ENCODE results near the gene ALAD.

ALAD gene

DNA sequence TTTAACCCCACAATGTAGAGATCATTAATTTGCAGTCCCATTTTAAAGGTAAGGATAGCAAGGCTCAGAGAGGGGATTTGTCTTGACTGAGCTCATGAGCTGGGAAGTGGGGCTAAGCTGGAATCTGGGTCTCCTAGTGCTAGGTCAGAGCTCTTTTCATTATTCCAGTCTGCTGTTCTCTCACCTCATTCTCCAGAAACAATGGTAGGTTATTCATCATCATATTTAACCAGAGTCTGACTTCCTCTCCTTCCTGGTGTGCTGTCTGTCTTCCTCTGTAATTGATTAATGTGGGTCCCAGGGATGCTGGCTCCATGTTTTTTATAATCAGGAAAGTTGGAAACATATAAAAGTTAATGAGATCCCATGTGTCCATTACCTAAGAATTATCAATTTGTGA lies 30.1 kb upstream of the ALAD start:
- DNase-seq (ENCODE audit: extremely low read depth, insufficient read length), result no peak
- TF ChIP-seq, protein P1, sequence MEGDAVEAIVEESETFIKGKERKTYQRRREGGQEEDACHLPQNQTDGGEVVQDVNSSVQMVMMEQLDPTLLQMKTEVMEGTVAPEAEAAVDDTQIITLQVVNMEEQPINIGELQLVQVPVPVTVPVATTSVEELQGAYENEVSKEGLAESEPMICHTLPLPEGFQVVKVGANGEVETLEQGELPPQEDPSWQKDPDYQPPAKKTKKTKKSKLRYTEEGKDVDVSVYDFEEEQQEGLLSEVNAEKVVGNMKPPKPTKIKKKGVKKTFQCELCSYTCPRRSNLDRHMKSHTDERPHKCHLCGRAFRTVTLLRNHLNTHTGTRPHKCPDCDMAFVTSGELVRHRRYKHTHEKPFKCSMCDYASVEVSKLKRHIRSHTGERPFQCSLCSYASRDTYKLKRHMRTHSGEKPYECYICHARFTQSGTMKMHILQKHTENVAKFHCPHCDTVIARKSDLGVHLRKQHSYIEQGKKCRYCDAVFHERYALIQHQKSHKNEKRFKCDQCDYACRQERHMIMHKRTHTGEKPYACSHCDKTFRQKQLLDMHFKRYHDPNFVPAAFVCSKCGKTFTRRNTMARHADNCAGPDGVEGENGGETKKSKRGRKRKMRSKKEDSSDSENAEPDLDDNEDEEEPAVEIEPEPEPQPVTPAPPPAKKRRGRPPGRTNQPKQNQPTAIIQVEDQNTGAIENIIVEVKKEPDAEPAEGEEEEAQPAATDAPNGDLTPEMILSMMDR (IDR thresholded peaks at IDR 0.05; ENCODE audit: insufficient read depth, low read length, poor library complexity, severe bottlenecking), result no peak
- H3K4me3 ChIP-seq (replicated peaks; ENCODE audit: low read depth, low read length), result no peak overlapping the region
- no peaks in the 10 kb centered on the region for H3K36me3 ChIP-seq (ENCODE audit: control insufficient read depth, insufficient read depth, low read length)
- H3K27me3 ChIP-seq (replicated peaks; ENCODE audit: control insufficient read depth, insufficient read depth, low read length), result no peaks in the 10 kb centered on the region

GRCh38 chr9:113428062-113428615 lies 27.1 kb upstream of the ALAD start:
- H3K36me3 ChIP-seq (ENCODE audit: control insufficient read depth, insufficient read depth, low read length), result no peaks in the 10 kb centered on the region
- DNase-seq (ENCODE audit: extremely low read depth, insufficient read length), result no peak
- H3K4me3 ChIP-seq (replicated peaks; ENCODE audit: low read depth, low read length), result no peak overlapping the region
- H3K27me3 ChIP-seq (replicated peaks; ENCODE audit: control insufficient read depth, insufficient read depth, low read length), result no peaks in the 10 kb centered on the region
- TF ChIP-seq, protein P1 (IDR thresholded peaks at IDR 0.05; ENCODE audit: insufficient read depth, low read length, poor library complexity, severe bottlenecking), result no peak

DNA sequence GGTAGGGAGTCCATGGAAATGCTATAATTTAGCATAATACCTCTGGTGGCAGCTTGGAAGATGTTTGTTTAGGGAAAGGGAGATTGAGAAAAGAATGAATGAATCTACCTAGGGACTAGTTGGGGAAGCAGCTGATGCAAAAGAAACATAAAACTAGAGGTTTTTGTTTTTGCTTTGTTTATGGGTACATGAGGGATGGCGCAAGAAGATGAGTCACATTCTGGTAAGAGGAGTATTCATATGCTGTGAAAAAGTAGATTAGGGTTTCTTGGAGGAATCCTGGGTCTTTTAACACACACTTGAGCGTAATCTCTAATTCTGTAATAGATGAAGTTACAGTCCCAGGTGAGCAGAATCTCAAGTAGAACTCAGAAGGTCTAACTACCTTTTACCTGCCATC lies 26.5 kb upstream of the ALAD start:
- Histone ChIP-seq H3K27me3 (replicated peaks; ENCODE audit: control insufficient read depth, insufficient read depth, low read length) (no peaks in the 10 kb centered on the region), H3K36me3 (ENCODE audit: control insufficient read depth, insufficient read depth, low read length) (no peaks in the 10 kb centered on the region), H3K4me3 (replicated peaks; ENCODE audit: low read depth, low read length) (no peak overlapping the region)
- DNase-seq (ENCODE audit: extremely low read depth, insufficient read length), result no peak
- TF ChIP-seq, protein P1 (IDR thresholded peaks at IDR 0.05; ENCODE audit: insufficient read depth, low read length, poor library complexity, severe bottlenecking), result no peak

DNA sequence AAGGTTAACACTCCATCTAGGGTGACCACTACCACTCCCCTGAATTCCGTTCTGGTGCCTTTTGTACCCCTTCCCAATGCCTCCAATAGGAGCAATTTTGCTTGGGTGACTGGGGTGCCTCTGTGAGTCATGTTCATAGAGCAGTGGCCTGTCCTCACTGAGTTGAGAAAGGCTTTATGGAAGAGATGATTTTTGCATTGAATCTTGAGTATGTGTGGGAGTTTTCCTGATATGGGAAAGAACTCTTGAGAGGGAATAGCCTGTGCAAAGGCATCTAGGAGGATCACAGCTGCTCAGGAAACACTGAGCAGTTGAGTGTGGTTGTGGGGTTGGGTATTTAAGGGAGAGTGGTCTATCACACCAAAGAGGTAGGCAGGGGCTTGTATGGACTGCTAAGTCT lies 25.6 kb upstream of the ALAD start:
- TF ChIP-seq, protein P1 (IDR thresholded peaks at IDR 0.05; ENCODE audit: insufficient read depth, low read length, poor library complexity, severe bottlenecking), result no peak
- no peak for DNase-seq (ENCODE audit: extremely low read depth, insufficient read length)
- H3K27me3 ChIP-seq (replicated peaks; ENCODE audit: control insufficient read depth, insufficient read depth, low read length), result no peaks in the 10 kb centered on the region
- H3K36me3 ChIP-seq (ENCODE audit: control insufficient read depth, insufficient read depth, low read length), result no peaks in the 10 kb centered on the region
- H3K4me3 ChIP-seq (replicated peaks; ENCODE audit: low read depth, low read length), result no peak overlapping the region

DNA sequence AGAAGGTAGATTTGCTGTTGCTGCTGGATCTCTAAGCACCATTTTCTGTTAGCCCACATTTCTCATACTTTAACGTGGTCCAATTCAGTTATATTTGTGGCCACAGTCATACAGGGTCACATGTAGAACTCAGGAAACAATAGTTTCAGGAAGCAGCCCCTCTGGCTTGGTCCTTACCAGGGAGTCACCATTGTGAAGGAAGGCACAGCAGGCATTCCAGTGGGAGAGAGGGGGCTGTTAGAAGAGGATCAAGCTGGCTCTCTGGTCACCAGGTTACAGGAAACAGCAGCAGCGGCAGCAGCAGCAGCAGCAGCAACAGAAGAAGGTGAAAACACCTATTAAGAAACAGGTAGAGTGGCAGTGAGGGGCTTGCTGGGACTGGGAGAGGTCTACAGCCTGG lies 24.0 kb upstream of the ALAD start:
- no peaks in the 10 kb centered on the region for H3K36me3 ChIP-seq (ENCODE audit: control insufficient read depth, insufficient read depth, low read length)
- H3K4me3 ChIP-seq (replicated peaks; ENCODE audit: low read depth, low read length), result no peak overlapping the region
- H3K27me3 ChIP-seq (replicated peaks; ENCODE audit: control insufficient read depth, insufficient read depth, low read length), result no peaks in the 10 kb centered on the region
- TF ChIP-seq, protein P1 (IDR thresholded peaks at IDR 0.05; ENCODE audit: insufficient read depth, low read length, poor library complexity, severe bottlenecking), result no peak
- DNase-seq (ENCODE audit: extremely low read depth, insufficient read length), result no peak

GRCh38 chr9:113421726-113422125 lies 20.6 kb upstream of the ALAD start:
- no peak overlapping the region for H3K4me3 ChIP-seq (replicated peaks; ENCODE audit: low read depth, low read length)
- no peak for DNase-seq (ENCODE audit: extremely low read depth, insufficient read length)
- TF ChIP-seq, protein P1 (IDR thresholded peaks at IDR 0.05; ENCODE audit: insufficient read depth, low read length, poor library complexity, severe bottlenecking), result no peak
- H3K36me3 ChIP-seq (ENCODE audit: control insufficient read depth, insufficient read depth, low read length), result no peaks in the 10 kb centered on the region
- no peaks in the 10 kb centered on the region for H3K27me3 ChIP-seq (replicated peaks; ENCODE audit: control insufficient read depth, insufficient read depth, low read length)
